Endothelial cell of umbilical vein (primary cell): ENCODE measurements around the gene CHRNA9.

Source experiments
- CTCF ChIP-seq, 2 donors: IDR thresholded peaks; 1 replicate in 1 of 2; 2 replicates in 1 of 2; pipeline ENCODE4 v1.5.1; 2011; ENCODE audit warnings: low read length in 2 of 2, mild to moderate bottlenecking in 2 of 2, moderate library complexity in 2 of 2, control low read depth in 1 of 2, inconsistent platforms in 1 of 2, low read depth in 1 of 2; ENCODE audit not compliant: insufficient read depth in 1 of 2; ENCODE audit errors: extremely low read depth in 1 of 2
- POLR2A ChIP-seq: IDR thresholded peaks from 2 replicates; pipeline ENCODE4 v1.6.1; 2012; ENCODE audit warnings: low read depth, mild to moderate bottlenecking, control low read depth, low read length

- no peak for TF ChIP-seq CTCF (IDR thresholded peaks at IDR 0.05; ENCODE audit: extremely low read depth in 1 of 2, insufficient read depth in 1 of 2, low read depth in 1 of 2, low read length in 2 of 2)
- TF ChIP-seq POLR2A = no peak
Measured at GRCh38 chr4:40340030-40340429, 4.9 kb downstream of the CHRNA9 start.
